ENCODE data around the gene PPP6C.
"Not testable (repeated sequence)": the region's sequence is repeated elsewhere in the genome, so short reads cannot be mapped to it uniquely, and the experiment has no call there.

Gene PPP6C

GRCh38 chr9:125119643-125120286 lies 69.8 kb downstream of the PPP6C start:
- Histone ChIP-seq H3K9me3 (ENCODE audit: control extremely low read depth in 1 of 5, control insufficient read depth in 4 of 5, insufficient read depth in 2 of 5, low read depth in 1 of 5, low read length in 4 of 5) (no peaks in the 10 kb centered on the region), H3K4me1 (ENCODE audit: control extremely low read depth in 1 of 4, control insufficient read depth in 4 of 4, insufficient read depth in 4 of 4, low read length in 3 of 4) (peaks cover 6 to 48% (median 23%) of the 10 kb centered on the region in 4 experiments), H3K36me3 (ENCODE audit: control insufficient read depth in 4 of 4, insufficient read depth in 4 of 4, low read length in 3 of 4) (no peaks in the 10 kb centered on the region), H3K27me3 (replicated peaks in 2 of 5; ENCODE audit: control insufficient read depth in 4 of 5, insufficient read depth in 5 of 5, low read length in 4 of 5) (no peaks in the 10 kb centered on the region), H3K27ac (ENCODE audit: insufficient read depth in 1 of 2, low read depth in 1 of 2, low read length in 2 of 2, poor library complexity in 1 of 2, severe bottlenecking in 2 of 2) (peak overlapping the region; percentile 78 to 82), H3K4me3 (ENCODE audit: control insufficient read depth in 1 of 7, extremely low read depth in 1 of 7, insufficient read depth in 4 of 7, low read depth in 2 of 7, low read length in 6 of 7) (peak overlapping the region in 1 of 7 experiments; percentile 13)
- ChIA-PET CTCF (interaction anchor here (1.9 to 2.1 kb wide), 2 partner anchors 8 to 23 kb away, joined by 5 to 9 read pairs; partner anchors contain the start of gene SCAI), POLR2A (no interaction called here)
- WGBS (ENCODE audit: insufficient coverage) = 65% methylated on average over 3 of the region's 4 CpGs
- DNase-seq = peak; percentile 59 to 72 (median 60)

GRCh38 chr9:125118696-125119095 lies 70.9 kb downstream of the PPP6C start:
- POLR2A ChIA-PET = not testable (repeated sequence)
- CTCF ChIA-PET = interaction anchor here (1.2 to 1.4 kb wide), 2 partner anchors 25 kb away, joined by 3 to 4 read pairs; no protein-coding TSS in a partner anchor
- WGBS (ENCODE audit: insufficient coverage) = 100% methylated on average over 1 of the region's 2 CpGs

DNA sequence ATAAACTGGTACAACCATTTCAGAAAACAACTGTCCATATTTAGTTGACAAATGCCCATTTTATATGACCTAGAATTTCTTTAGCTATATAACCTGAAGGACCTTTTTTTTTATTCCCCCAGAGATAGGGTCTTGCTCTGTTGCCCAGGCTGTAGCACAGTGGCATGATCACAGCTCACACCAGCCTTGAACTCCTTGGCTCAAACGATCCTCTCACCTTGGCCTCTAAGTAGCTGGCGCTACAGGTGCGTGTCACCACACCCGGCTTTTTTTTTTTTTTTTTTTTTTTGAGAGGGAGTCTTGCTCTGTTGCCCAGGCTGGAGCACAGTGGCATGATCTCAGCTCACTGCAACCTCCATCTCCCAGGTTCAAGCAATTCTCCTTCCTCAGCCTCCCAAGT lies 75.1 kb downstream of the PPP6C start:
- H3K27ac ChIP-seq (ENCODE audit: insufficient read depth in 1 of 2, low read depth in 1 of 2, low read length in 2 of 2, poor library complexity in 1 of 2, severe bottlenecking in 2 of 2); H3K4me1 ChIP-seq (ENCODE audit: control extremely low read depth in 1 of 4, control insufficient read depth in 4 of 4, insufficient read depth in 4 of 4, low read length in 3 of 4); H3K4me3 ChIP-seq (ENCODE audit: control insufficient read depth in 1 of 7, extremely low read depth in 1 of 7, insufficient read depth in 4 of 7, low read depth in 2 of 7, low read length in 6 of 7); POLR2A ChIA-PET; H3K27me3 ChIP-seq (replicated peaks in 2 of 5; ENCODE audit: control insufficient read depth in 4 of 5, insufficient read depth in 5 of 5, low read length in 4 of 5); DNase-seq: not testable (repeated sequence)
- peaks cover 5 to 30% (median 8%) of the 10 kb centered on the region in 5 experiments for H3K9me3 ChIP-seq (ENCODE audit: control extremely low read depth in 1 of 5, control insufficient read depth in 4 of 5, insufficient read depth in 2 of 5, low read depth in 1 of 5, low read length in 4 of 5)
- no CpG with 5 or more reads among the region's 4 CpGs for WGBS (ENCODE audit: insufficient coverage)
- peaks cover 0 to 12% (median 8%) of the 10 kb centered on the region in 4 experiments for H3K36me3 ChIP-seq (ENCODE audit: control insufficient read depth in 4 of 4, insufficient read depth in 4 of 4, low read length in 3 of 4)
- CTCF ChIA-PET = interaction anchor here (4.2 kb wide), 1 partner anchor 29 kb away, joined by 13 read pairs; the partner anchor contains the start of gene SCAI

More at GRCh38 chr9:125118696-125119095, 70.9 kb downstream of the PPP6C start:
- not testable (repeated sequence) for H3K36me3 ChIP-seq (ENCODE audit: control insufficient read depth in 4 of 4, insufficient read depth in 4 of 4, low read length in 3 of 4); DNase-seq; H3K27me3 ChIP-seq (replicated peaks in 2 of 5; ENCODE audit: control insufficient read depth in 4 of 5, insufficient read depth in 5 of 5, low read length in 4 of 5); H3K9me3 ChIP-seq (ENCODE audit: control extremely low read depth in 1 of 5, control insufficient read depth in 4 of 5, insufficient read depth in 2 of 5, low read depth in 1 of 5, low read length in 4 of 5); H3K27ac ChIP-seq (ENCODE audit: insufficient read depth in 1 of 2, low read depth in 1 of 2, low read length in 2 of 2, poor library complexity in 1 of 2, severe bottlenecking in 2 of 2); H3K4me3 ChIP-seq (ENCODE audit: control insufficient read depth in 1 of 7, extremely low read depth in 1 of 7, insufficient read depth in 4 of 7, low read depth in 2 of 7, low read length in 6 of 7)
- peaks cover 3 to 38% (median 20%) of the 10 kb centered on the region in 4 experiments for H3K4me1 ChIP-seq (ENCODE audit: control extremely low read depth in 1 of 4, control insufficient read depth in 4 of 4, insufficient read depth in 4 of 4, low read length in 3 of 4)

DNA sequence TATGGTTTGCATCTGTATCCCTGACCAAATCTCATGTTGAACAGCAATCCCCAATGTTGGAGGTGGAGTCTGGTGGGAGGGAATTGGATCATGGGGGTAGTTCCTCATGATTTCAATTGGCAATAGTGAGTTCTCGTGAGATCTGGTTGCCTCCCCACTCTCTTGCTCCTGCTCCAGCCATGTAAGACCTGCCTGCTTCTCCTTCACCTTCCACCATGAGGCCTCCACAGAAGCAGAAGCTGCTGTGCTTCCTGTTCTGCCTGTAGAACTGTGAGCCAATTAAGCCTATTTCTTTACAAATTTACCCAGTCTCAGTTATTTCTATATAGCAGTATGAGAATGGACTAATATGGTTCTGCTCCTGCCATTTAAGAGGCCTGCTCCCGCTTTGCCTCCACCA lies 79.1 kb downstream of the PPP6C start:
- CTCF ChIA-PET = interaction anchor here (0.8 kb wide), 1 partner anchor 84 kb away, joined by 3 read pairs; no protein-coding TSS in a partner anchor
- 90% methylated on average over 2 of the region's 2 CpGs for WGBS (ENCODE audit: insufficient coverage)
- H3K27ac ChIP-seq (ENCODE audit: insufficient read depth in 1 of 2, low read depth in 1 of 2, low read length in 2 of 2, poor library complexity in 1 of 2, severe bottlenecking in 2 of 2) = no peak overlapping the region
- no peak overlapping the region for H3K4me3 ChIP-seq (ENCODE audit: control insufficient read depth in 1 of 7, extremely low read depth in 1 of 7, insufficient read depth in 4 of 7, low read depth in 2 of 7, low read length in 6 of 7)
- POLR2A ChIA-PET = no interaction called here
- peak in 2 of 3 donors; percentile 20 to 32 for DNase-seq
- peaks cover 0 to 12% (median 8%) of the 10 kb centered on the region in 4 experiments for H3K36me3 ChIP-seq (ENCODE audit: control insufficient read depth in 4 of 4, insufficient read depth in 4 of 4, low read length in 3 of 4)
- H3K9me3 ChIP-seq (ENCODE audit: control extremely low read depth in 1 of 5, control insufficient read depth in 4 of 5, insufficient read depth in 2 of 5, low read depth in 1 of 5, low read length in 4 of 5) = peaks cover 5 to 30% (median 8%) of the 10 kb centered on the region in 5 experiments
- peaks cover 0 to 6% (median 3%) of the 10 kb centered on the region in 4 experiments for H3K4me1 ChIP-seq (ENCODE audit: control extremely low read depth in 1 of 4, control insufficient read depth in 4 of 4, insufficient read depth in 4 of 4, low read length in 3 of 4)
- no peaks in the 10 kb centered on the region for H3K27me3 ChIP-seq (replicated peaks in 2 of 5; ENCODE audit: control insufficient read depth in 4 of 5, insufficient read depth in 5 of 5, low read length in 4 of 5)

DNA sequence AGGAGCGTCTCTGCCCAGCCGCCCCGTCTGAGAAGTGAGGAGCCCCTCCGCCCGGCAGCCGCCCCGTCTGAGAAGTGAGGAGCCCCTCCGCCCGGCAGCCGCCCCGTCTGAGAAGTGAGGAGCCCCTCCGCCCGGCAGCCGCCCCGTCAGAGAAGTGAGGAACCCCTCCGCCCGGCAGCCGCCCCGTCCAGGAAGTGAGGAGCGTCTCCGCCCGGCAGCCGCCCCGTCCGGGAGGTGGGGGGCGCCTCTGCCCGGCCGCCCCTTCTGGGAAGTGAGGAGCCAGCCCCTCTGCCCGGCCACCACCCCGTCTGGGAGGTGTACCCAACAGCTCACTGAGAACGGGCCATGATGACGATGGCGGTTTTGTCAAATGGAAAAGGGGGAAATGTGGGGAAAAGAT lies 81.1 kb downstream of the PPP6C start:
- H3K4me3 ChIP-seq (ENCODE audit: control insufficient read depth in 1 of 7, extremely low read depth in 1 of 7, insufficient read depth in 4 of 7, low read depth in 2 of 7, low read length in 6 of 7); POLR2A ChIA-PET; H3K27me3 ChIP-seq (replicated peaks in 2 of 5; ENCODE audit: control insufficient read depth in 4 of 5, insufficient read depth in 5 of 5, low read length in 4 of 5); CTCF ChIA-PET; H3K36me3 ChIP-seq (ENCODE audit: control insufficient read depth in 4 of 4, insufficient read depth in 4 of 4, low read length in 3 of 4); H3K27ac ChIP-seq (ENCODE audit: insufficient read depth in 1 of 2, low read depth in 1 of 2, low read length in 2 of 2, poor library complexity in 1 of 2, severe bottlenecking in 2 of 2); DNase-seq: not testable (repeated sequence)
- 99% methylated on average over 18 of the region's 33 CpGs for WGBS (ENCODE audit: insufficient coverage)
- Histone ChIP-seq H3K9me3 (ENCODE audit: control extremely low read depth in 1 of 5, control insufficient read depth in 4 of 5, insufficient read depth in 2 of 5, low read depth in 1 of 5, low read length in 4 of 5) (peaks cover 4 to 22% (median 6%) of the 10 kb centered on the region in 5 experiments), H3K4me1 (ENCODE audit: control extremely low read depth in 1 of 4, control insufficient read depth in 4 of 4, insufficient read depth in 4 of 4, low read length in 3 of 4) (peaks cover 0 to 15% (median 8%) of the 10 kb centered on the region in 4 experiments)

DNA sequence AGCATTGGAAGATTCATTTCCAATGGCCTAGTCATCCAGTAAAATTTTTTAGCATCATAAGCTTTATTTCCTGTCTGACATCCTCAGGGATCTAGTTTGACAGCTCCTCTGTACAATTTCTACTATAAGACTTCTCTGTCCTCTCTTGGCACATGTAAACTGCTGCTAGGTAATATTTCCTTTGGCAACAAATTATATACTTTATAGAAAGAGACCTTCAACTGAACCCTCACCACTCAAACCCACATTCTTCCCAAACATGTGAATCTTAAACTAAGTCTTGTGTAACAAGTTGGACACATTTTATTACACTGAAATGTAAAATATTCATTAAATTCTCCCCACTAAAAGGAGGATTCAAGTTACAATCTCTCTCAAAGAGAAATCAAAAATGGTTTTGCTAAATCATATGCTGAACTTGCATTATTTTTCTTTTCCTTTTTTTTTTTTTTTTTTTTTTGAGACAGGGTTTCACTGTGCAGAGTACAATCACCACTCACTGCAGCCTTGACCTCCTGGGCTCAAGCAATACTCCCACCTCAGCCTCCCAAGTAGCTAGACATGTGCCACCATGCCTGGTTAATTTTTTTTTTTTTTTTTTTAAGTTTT lies 83.2 kb downstream of the PPP6C start:
- Histone ChIP-seq H3K27ac (ENCODE audit: insufficient read depth in 1 of 2, low read depth in 1 of 2, low read length in 2 of 2, poor library complexity in 1 of 2, severe bottlenecking in 2 of 2) (peak overlapping the region in 1 of 2 experiments; percentile 43), H3K36me3 (ENCODE audit: control insufficient read depth in 4 of 4, insufficient read depth in 4 of 4, low read length in 3 of 4) (peaks cover 0 to 4% (median under 1%) of the 10 kb centered on the region in 4 experiments), H3K9me3 (ENCODE audit: control extremely low read depth in 1 of 5, control insufficient read depth in 4 of 5, insufficient read depth in 2 of 5, low read depth in 1 of 5, low read length in 4 of 5) (peaks cover 0 to 6% (median 2%) of the 10 kb centered on the region in 5 experiments), H3K27me3 (replicated peaks in 2 of 5; ENCODE audit: control insufficient read depth in 4 of 5, insufficient read depth in 5 of 5, low read length in 4 of 5) (no peaks in the 10 kb centered on the region), H3K4me1 (ENCODE audit: control extremely low read depth in 1 of 4, control insufficient read depth in 4 of 4, insufficient read depth in 4 of 4, low read length in 3 of 4) (peaks cover 0 to 17% (median 8%) of the 10 kb centered on the region in 4 experiments), H3K4me3 (ENCODE audit: control insufficient read depth in 1 of 7, extremely low read depth in 1 of 7, insufficient read depth in 4 of 7, low read depth in 2 of 7, low read length in 6 of 7) (no peak overlapping the region)
- CTCF ChIA-PET = no interaction called here
- peak in 1 of 3 donors; percentile 16 for DNase-seq
- POLR2A ChIA-PET = no interaction called here

Measured in common myeloid progenitor, CD34-positive (primary cell).